B cell (primary cell): ENCODE results near the gene IL20. TPM values are rescaled to one million over a fixed set of nuclear protein-coding genes. Genes with fewer than 3 reads are reported as not detected.

ENCODE experiments used
- ATAC-seq: fragments of 200-7000 bp; cut with Tn5 transposase; one replicate; pipeline ENCODE4 v1.10.0; 2021; ENCODE audit warnings: low read depth, mild to moderate bottlenecking, moderate number of reproducible peaks, moderate library complexity
- CTCF ChIA-PET: fragments of 350-600 bp; sonication (Branson Sonifier 250); formaldehyde crosslinking; loops from one replicate; lab custom pipeline; 2021; ENCODE audit warnings: antibody characterized with exemption, inconsistent platforms; lab: Charles Lee
- POLR2A ChIA-PET: fragments of 350-600 bp; sonication (Branson Sonifier 250); formaldehyde crosslinking; loops from one replicate; lab custom pipeline; 2021; ENCODE audit warnings: antibody characterized with exemption; lab: Charles Lee
- DNase-seq: peaks from one replicate; pipeline ENCODE4 v3.0.0; 2013
- H2AFZ ChIP-seq: 2 replicates; pipeline ENCODE4 v1.6.1; 2012; ENCODE audit warnings: mild to moderate bottlenecking, low read depth, low read length; ENCODE audit not compliant: insufficient read depth, poor library complexity, severe bottlenecking
- H3K27ac ChIP-seq, 2 donors: 1 replicate in 1 of 2; 2 replicates in 1 of 2; pipeline ENCODE4 v1.5.1; 2012 to 2013; ENCODE audit warnings: low read length in 2 of 2, mild to moderate bottlenecking in 2 of 2, moderate library complexity in 1 of 2
- H3K27me3 ChIP-seq, 4 experiments: fragments of 200-600 bp in 1 of 4; sonication (generic) in 1 of 4; replicated peaks in 1 of 4; 1 replicate in 2 of 4; 2 replicates in 2 of 4; pipeline versions ENCODE4 v1.6.1 to v1.7.0; 2013 to 2016; ENCODE audit warnings: low read length in 3 of 4, mild to moderate bottlenecking in 2 of 4, mixed read lengths in 1 of 4, moderate library complexity in 1 of 4; ENCODE audit not compliant: insufficient read depth in 4 of 4, control insufficient read depth in 3 of 4; ENCODE audit errors: control extremely low read depth in 1 of 4
- H3K36me3 ChIP-seq, 2 experiments: replicated peaks in 1 of 2; 1 replicate in 1 of 2; 2 replicates in 1 of 2; pipeline versions ENCODE4 v1.6.1 to v1.7.1; 2013; ENCODE audit warnings: low read length in 1 of 2; ENCODE audit not compliant: insufficient read depth in 2 of 2, control insufficient read depth in 1 of 2; ENCODE audit errors: control extremely low read depth in 1 of 2, extremely low read depth in 1 of 2
- H3K4me1 ChIP-seq, 2 donors: fragments of 200-600 bp in 1 of 2; sonication (generic) in 1 of 2; 1 replicate in 1 of 2; 2 replicates in 1 of 2; pipeline versions ENCODE4 v1.5.1 to v1.6.1; 2013 to 2017; ENCODE audit warnings: low read length in 2 of 2; ENCODE audit not compliant: control insufficient read depth in 2 of 2, insufficient read depth in 2 of 2
- H3K4me2 ChIP-seq: replicated peaks from 2 replicates; pipeline ENCODE3; 2012; ENCODE audit warnings: mild to moderate bottlenecking, low read depth, low read length; ENCODE audit not compliant: poor library complexity, severe bottlenecking
- H3K4me3 ChIP-seq, 5 experiments: fragments of 200-600 bp in 1 of 5; sonication (generic) in 1 of 5; 1 replicate in 3 of 5; 2 replicates in 2 of 5; pipeline versions ENCODE4 v1.5.1 to v1.7.0; 2011 to 2016; ENCODE audit warnings: low read length in 4 of 5, mild to moderate bottlenecking in 4 of 5, low read depth in 2 of 5, control low read depth in 1 of 5, moderate library complexity in 1 of 5; ENCODE audit not compliant: insufficient read depth in 1 of 5; ENCODE audit errors: control extremely low read depth in 1 of 5, extremely low read depth in 1 of 5
- H3K79me2 ChIP-seq: fragments of 200-600 bp; sonication (generic); one replicate; pipeline ENCODE4 v1.6.0; 2016; ENCODE audit warnings: low read length; ENCODE audit not compliant: control insufficient read depth, insufficient read depth
- H3K9ac ChIP-seq: fragments of 200-600 bp; sonication (generic); 2 replicates; pipeline ENCODE4 v1.6.1; 2017; ENCODE audit warnings: mild to moderate bottlenecking, low read length, moderate library complexity
- H3K9me3 ChIP-seq, 3 donors: one replicate each; pipeline versions ENCODE4 v1.6.1 to v1.7.1; 2013; ENCODE audit warnings: low read length in 2 of 3; ENCODE audit not compliant: control insufficient read depth in 2 of 3, insufficient read depth in 1 of 3; ENCODE audit errors: control extremely low read depth in 1 of 3
- H4K20me1 ChIP-seq: 2 replicates; pipeline ENCODE4 v1.6.0; 2012; ENCODE audit warnings: mild to moderate bottlenecking, low read length; ENCODE audit not compliant: insufficient read depth, control insufficient read depth, poor library complexity, severe bottlenecking
- H3K27ac Mint-ChIP-seq: one replicate; pipeline ENCODE4 v1.8.0; 2021; ENCODE audit warnings: mixed read lengths
- H3K27me3 Mint-ChIP-seq: one replicate; pipeline ENCODE4 v1.8.0; 2021; ENCODE audit warnings: mixed read lengths
- H3K4me1 Mint-ChIP-seq: one replicate; pipeline ENCODE4 v1.8.0; 2021; ENCODE audit warnings: mixed read lengths
- H3K4me3 Mint-ChIP-seq: one replicate; pipeline ENCODE4 v1.8.0; 2021; ENCODE audit warnings: mixed read lengths
- H3K9me3 Mint-ChIP-seq: one replicate; pipeline ENCODE4 v1.8.0; 2022; ENCODE audit warnings: mixed read lengths; ENCODE audit not compliant: insufficient read depth
- CTCF ChIP-seq: fragments of 200-600 bp; IDR thresholded peaks from one replicate; pipeline ENCODE4 v1.8.0; 2022; ENCODE audit warnings: antibody characterized with exemption, mild to moderate bottlenecking
- EZH2 ChIP-seq: IDR thresholded peaks from 2 replicates; pipeline ENCODE4 v1.6.1; 2012; ENCODE audit warnings: borderline replicate concordance, low read depth, mild to moderate bottlenecking, moderate library complexity, low read length; ENCODE audit not compliant: insufficient read depth, poor library complexity, severe bottlenecking
- WGBS: methylation state at CpG from one replicate; pipeline ENCODE4 v1.1.5; 2013; ENCODE audit warnings: missing lambda C conversion rate; ENCODE audit not compliant: insufficient coverage; 5-methylcytosine and 5-hydroxymethylcytosine counted together
- intact Hi-C: fragments of 100-400 bp; cut with micrococcal nuclease; formaldehyde crosslinking; loops from one replicate; pipeline ENCODE4 v1.10.0; 2022
- polyA plus RNA-seq: library from polyadenylated mRNA; depleted of rRNA; stranded (reverse); fragments of >200 nt; gene quantifications from 2 replicates; pipeline ENCODE4 v1.2.3, GENCODE V29; 2012
- total RNA-seq, 2 donors: library from RNA; stranded (reverse); fragments of 120-200 nt in 1 of 2; gene quantifications; 1 replicate in 1 of 2; 2 replicates in 1 of 2; pipeline versions ENCODE4 v1.2.3 to v1.2.4, GENCODE V29; 2013 to 2022

IL20 gene
- total and polyA plus RNA-seq, 2 donors (not counting 1 experiment from before 2014, with no cell fraction given) = not detected

GRCh38 chr1:206916000-206916709 lies 50.7 kb downstream of the IL20 start:
- intact Hi-C loops = loop anchor here (10.0 kb wide), 1 partner anchor 441 kb away; the partner anchor contains the start of gene IKBKE
- Mint-ChIP-seq H3K27ac (peak overlapping the region; percentile 84), H3K27me3 (no peaks in the 10 kb centered on the region), H3K9me3 (no peaks in the 10 kb centered on the region), H3K4me3 (no peak overlapping the region), H3K4me1 (peaks cover 82% of the 10 kb centered on the region)
- H3K4me3 ChIP-seq = peak overlapping the region; percentile 17 to 99 (median 72)
- WGBS = 38% methylated on average over 7 of the region's 8 CpGs
- H3K4me2 ChIP-seq = peak overlapping the region; percentile 81
- no peak overlapping the region for H2AFZ ChIP-seq
- peaks cover 94% of the 10 kb centered on the region for H4K20me1 ChIP-seq
- H3K4me1 ChIP-seq = peaks cover 69 to 72% of the 10 kb centered on the region in 2 donors
- peak overlapping the region; percentile 96 for H3K9ac ChIP-seq
- TF ChIP-seq EZH2 (no peak), CTCF (no peak)
- no peaks in the 10 kb centered on the region for H3K27me3 ChIP-seq
- ATAC-seq (no peak), DNase-seq (no peak)
- H3K36me3 ChIP-seq = peaks cover 10 to 93% of the 10 kb centered on the region in 2 experiments
- peak overlapping the region; percentile 26 to 88 for H3K27ac ChIP-seq
- H3K9me3 ChIP-seq = no peaks in the 10 kb centered on the region
- POLR2A ChIA-PET = interaction anchor here (1.1 to 8.6 kb wide), 3 partner anchors 9 to 15 kb away, joined by 3 to 69 read pairs (median 11); no protein-coding TSS in a partner anchor
- H3K79me2 ChIP-seq = peaks cover 99% of the 10 kb centered on the region
- CTCF ChIA-PET = interaction anchor here (0.9 to 13.0 kb wide), 7 partner anchors 9 to 304 kb away, joined by 4 to 723 read pairs (median 19); partner anchors contain the start of gene EIF2D

GRCh38 chr1:206918076-206918475 lies 52.7 kb downstream of the IL20 start:
- peak overlapping the region; percentile 69 to 99 (median 84) for H3K4me3 ChIP-seq
- peaks cover 61 to 65% of the 10 kb centered on the region in 2 donors for H3K4me1 ChIP-seq
- peak overlapping the region; percentile 15 to 88 for H3K27ac ChIP-seq
- H3K4me3 Mint-ChIP-seq = no peak overlapping the region
- WGBS = 22% methylated on average over 3 of the region's 3 CpGs
- CTCF ChIA-PET = interaction anchor here (1.0 to 13.0 kb wide), 13 partner anchors 11 to 308 kb away, joined by 3 to 723 read pairs (median 6); partner anchors contain the start of gene IL20
- H4K20me1 ChIP-seq = peaks cover 75% of the 10 kb centered on the region
- H3K4me2 ChIP-seq = peak overlapping the region; percentile 81
- no peak overlapping the region for H2AFZ ChIP-seq
- no peaks in the 10 kb centered on the region for H3K27me3 ChIP-seq
- H3K27ac Mint-ChIP-seq = peak overlapping the region; percentile 87
- no peak for DNase-seq
- POLR2A ChIA-PET = interaction anchor here (0.6 to 8.6 kb wide), 6 partner anchors 9 to 209 kb away, joined by 3 to 69 read pairs (median 8); no protein-coding TSS in a partner anchor
- H3K79me2 ChIP-seq = peaks cover 100% of the 10 kb centered on the region
- peaks cover 63% of the 10 kb centered on the region for H3K4me1 Mint-ChIP-seq
- TF ChIP-seq EZH2 (no peak), CTCF (no peak)
- intact Hi-C loops = loop anchor here (10.0 kb wide), 1 partner anchor 443 kb away; the partner anchor contains the start of gene IKBKE
- H3K27me3 Mint-ChIP-seq = no peaks in the 10 kb centered on the region
- H3K9ac ChIP-seq = peak overlapping the region; percentile 96
- no peak for ATAC-seq
- H3K36me3 ChIP-seq = peaks cover 3 to 74% of the 10 kb centered on the region in 2 experiments
- no peaks in the 10 kb centered on the region for H3K9me3 ChIP-seq
- no peaks in the 10 kb centered on the region for H3K9me3 Mint-ChIP-seq
